Endothelial cell of umbilical vein (primary cell): ENCODE measurements around the gene EIF4E1B. TPM values are rescaled to one million over a fixed set of nuclear protein-coding genes. Genes with fewer than 3 reads are reported as not detected.

Experiments used
- BruUV-seq: library from RNA; stranded (reverse); fragments of 400-500 nt; replicated peaks from 2 replicates; lab custom pipeline; 2021; lab: Mats Ljungman, UMichigan
- CTCF ChIA-PET: fragments of 300-600, 350-600 bp; sonication (Branson Sonifier 250); formaldehyde crosslinking; loops from one replicate; lab custom pipeline; 2021; ENCODE audit warnings: antibody characterized with exemption, inconsistent platforms; lab: Charles Lee
- POLR2A ChIA-PET: fragments of 300-600, 350-600 bp; sonication (Branson Sonifier 250); formaldehyde crosslinking; loops from one replicate; lab custom pipeline; 2021; ENCODE audit warnings: antibody characterized with exemption, inconsistent platforms; lab: Charles Lee
- DNase-seq: peaks from one replicate; pipeline ENCODE4 v3.0.0-alpha.2; 2011; ENCODE audit warnings: low read depth, low spot score
- FAIRE-seq: peaks from 2 replicates; lab custom pipeline; 2011; peaks lifted over from hg19 to GRCh38; lab: Jason Lieb, UNC
- H2AFZ ChIP-seq: 2 replicates; pipeline ENCODE4 v1.6.0; 2012; ENCODE audit warnings: low read depth, low read length, control low read depth, inconsistent platforms
- H3K27ac ChIP-seq: 2 replicates; pipeline ENCODE4 v1.5.1; 2011; ENCODE audit warnings: low read depth, mild to moderate bottlenecking, control low read depth, low read length, moderate library complexity; ENCODE audit not compliant: insufficient read depth
- H3K27me3 ChIP-seq, 2 experiments: 2 replicates each; pipeline versions ENCODE4 v1.6.0 to v1.6.1; 2011; ENCODE audit warnings: low read length in 2 of 2, mixed read lengths in 1 of 2; ENCODE audit not compliant: control insufficient read depth in 2 of 2, insufficient read depth in 2 of 2
- H3K36me3 ChIP-seq, 2 experiments: 2 replicates in 1 of 2; 3 replicates in 1 of 2; pipeline ENCODE4 v1.5.1; 2011; ENCODE audit warnings: low read length in 2 of 2, mild to moderate bottlenecking in 1 of 2, moderate library complexity in 1 of 2; ENCODE audit not compliant: control insufficient read depth in 2 of 2, insufficient read depth in 2 of 2; ENCODE audit errors: extremely low read depth in 1 of 2
- H3K4me1 ChIP-seq: 3 replicates; pipeline ENCODE4 v1.5.1; 2011; ENCODE audit warnings: mild to moderate bottlenecking, low read length; ENCODE audit not compliant: control insufficient read depth, insufficient read depth; ENCODE audit errors: extremely low read depth
- H3K4me2 ChIP-seq: 2 replicates; pipeline ENCODE4 v1.6.1; 2011; ENCODE audit warnings: low read length, control low read depth, mixed read lengths; ENCODE audit not compliant: insufficient read depth
- H3K4me3 ChIP-seq, 3 experiments: fragments of 200-600 bp in 1 of 3; sonication (generic), shearing (Covaris generic) in 1 of 3; replicated peaks in 1 of 3; 2 replicates each; pipeline ENCODE4 v1.5.1; 2011 to 2016; ENCODE audit warnings: control low read depth in 3 of 3, low read length in 3 of 3, mild to moderate bottlenecking in 2 of 3, inconsistent platforms in 1 of 3, low read depth in 1 of 3, moderate library complexity in 1 of 3; ENCODE audit not compliant: insufficient read depth in 1 of 3
- H3K79me2 ChIP-seq: 2 replicates; pipeline ENCODE4 v1.6.0; 2012; ENCODE audit warnings: low read length, inconsistent platforms; ENCODE audit not compliant: control insufficient read depth, insufficient read depth
- H3K9ac ChIP-seq: replicated peaks from 2 replicates; pipeline ENCODE3; 2011; ENCODE audit warnings: low read length, control low read depth; ENCODE audit not compliant: insufficient read depth; ENCODE audit errors: extremely low read depth
- H3K9me1 ChIP-seq: replicated peaks from 3 replicates; pipeline ENCODE4 v1.6.0; 2011; ENCODE audit warnings: mild to moderate bottlenecking, low read length; ENCODE audit not compliant: control insufficient read depth, insufficient read depth; ENCODE audit errors: extremely low read depth
- H3K9me3 ChIP-seq: replicated peaks from 2 replicates; pipeline ENCODE4 v1.5.1; 2012; ENCODE audit warnings: low read length, inconsistent platforms; ENCODE audit not compliant: control insufficient read depth, insufficient read depth
- H4K20me1 ChIP-seq: replicated peaks from 2 replicates; pipeline ENCODE3; 2011; ENCODE audit warnings: mild to moderate bottlenecking, low read length; ENCODE audit not compliant: control insufficient read depth, insufficient read depth; ENCODE audit errors: extremely low read depth
- EZH2 ChIP-seq: IDR thresholded peaks from 2 replicates; pipeline ENCODE4 v1.6.1; 2012; ENCODE audit warnings: borderline replicate concordance, low read depth, mild to moderate bottlenecking, moderate library complexity, low read length, inconsistent platforms; ENCODE audit not compliant: severe bottlenecking
- FOS ChIP-seq: IDR thresholded peaks from 2 replicates; pipeline ENCODE4 v1.6.1; 2011; ENCODE audit warnings: mild to moderate bottlenecking, low read length, moderate library complexity, borderline replicate concordance; ENCODE audit not compliant: insufficient read depth
- GATA2 ChIP-seq: IDR thresholded peaks from 2 replicates; pipeline ENCODE4 v1.7.0; 2011; ENCODE audit warnings: low read depth, mild to moderate bottlenecking, moderate library complexity, mixed read lengths, low read length; ENCODE audit not compliant: insufficient read length, insufficient read depth
- JUN ChIP-seq: IDR thresholded peaks from 2 replicates; pipeline ENCODE4 v1.6.1; 2011; ENCODE audit warnings: borderline replicate concordance, low read depth; ENCODE audit not compliant: insufficient read length, insufficient read depth
- MYC ChIP-seq: IDR thresholded peaks from one replicate; pipeline ENCODE4 v1.6.1; 2011; ENCODE audit warnings: mild to moderate bottlenecking, low read depth, low read length
- POLR2A ChIP-seq: IDR thresholded peaks from 2 replicates; pipeline ENCODE4 v1.6.1; 2012; ENCODE audit warnings: low read depth, mild to moderate bottlenecking, control low read depth, low read length
- POLR2AphosphoS5 ChIP-seq: IDR thresholded peaks from 2 replicates; pipeline ENCODE4 v1.6.1; 2012; ENCODE audit warnings: low read depth, mild to moderate bottlenecking, control low read depth, low read length, moderate library complexity; ENCODE audit not compliant: insufficient read depth
- dilution Hi-C: fragments of 300-500 bp; cut with MboI; formaldehyde crosslinking; loops from one replicate; pipeline ENCODE4 v1.15.0; 2019; ENCODE audit warnings: low sequenced_read_pairs; ENCODE audit not compliant: extremely low pct_ligation_motif_present
- intact Hi-C: fragments of 100-400 bp; cut with micrococcal nuclease; formaldehyde crosslinking; loops from one replicate; pipeline ENCODE4 v1.10.0; 2022
- polyA plus RNA-seq, 4 experiments: library from polyadenylated mRNA; depleted of rRNA in 3 of 4; stranded (reverse) in 3 of 4; unstranded in 1 of 4; fragments of >200 nt; gene quantifications; 2 replicates each; pipeline versions ENCODE4 v1.2.1 to v1.2.3, GENCODE V29; 2011 to 2012; ENCODE audit warnings: missing spikeins in 1 of 4
- total RNA-seq: library from RNA; stranded (reverse); gene quantifications from 2 replicates; pipeline ENCODE4 v1.2.3, GENCODE V29; 2021
- TF ChIP-seq, protein P1 (sequence below): IDR thresholded peaks from 2 replicates; pipeline ENCODE4 v1.6.1; 2011; ENCODE audit not compliant: insufficient read depth, insufficient read length
- TF ChIP-seq, protein P2 (sequence below), 2 donors: IDR thresholded peaks; 1 replicate in 1 of 2; 2 replicates in 1 of 2; pipeline ENCODE4 v1.5.1; 2011; ENCODE audit warnings: low read length in 2 of 2, mild to moderate bottlenecking in 2 of 2, moderate library complexity in 2 of 2, control low read depth in 1 of 2, inconsistent platforms in 1 of 2, low read depth in 1 of 2; ENCODE audit not compliant: insufficient read depth in 1 of 2; ENCODE audit errors: extremely low read depth in 1 of 2

EIF4E1B gene
- total and polyA plus RNA-seq, 2 donors (not counting 3 experiments of a cell fraction or from before 2014, with no cell fraction given), result not detected

DNA sequence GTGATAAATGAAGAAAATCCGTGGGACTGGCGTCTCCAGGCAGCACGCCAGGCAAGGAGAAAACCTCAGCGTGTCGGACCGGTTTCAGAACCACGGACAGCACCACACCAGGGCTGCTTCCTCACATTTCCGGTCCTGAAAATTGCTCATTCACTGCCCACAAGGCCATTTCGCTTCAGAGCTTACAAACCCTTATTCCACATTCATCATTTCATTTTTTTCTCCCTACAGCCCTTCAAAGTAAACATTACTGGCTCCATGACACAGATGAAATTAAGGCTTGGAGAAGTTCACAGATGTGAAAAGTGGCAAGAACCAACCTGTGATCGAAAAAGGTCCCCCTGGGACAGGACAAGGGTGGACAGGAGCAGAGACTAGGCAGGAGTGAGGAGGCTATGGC, 19.0 kb upstream of the EIF4E1B start:
- Histone ChIP-seq H3K4me2 (no peak overlapping the region), H3K36me3 (no peaks in the 10 kb centered on the region), H3K4me1 (peaks cover 16% of the 10 kb centered on the region), H3K79me2 (no peaks in the 10 kb centered on the region), H3K4me3 (no peak overlapping the region), H3K9me3 (no peaks in the 10 kb centered on the region), H3K9ac (no peak overlapping the region), H3K9me1 (no peaks in the 10 kb centered on the region), H3K27me3 (no peaks in the 10 kb centered on the region), H4K20me1 (no peaks in the 10 kb centered on the region), H3K27ac (no peak overlapping the region), H2AFZ (no peak overlapping the region)
- FAIRE-seq (peak; percentile 96), DNase-seq (peak; percentile 79)
- TF ChIP-seq FOS (peak; percentile 13), GATA2 (no peak), MYC (no peak)
- ChIA-PET POLR2A (no interaction called here), CTCF (interaction anchor here (0.6 to 1.0 kb wide), 2 partner anchors 10 to 49 kb away, joined by 4 to 5 read pairs; no protein-coding TSS in a partner anchor)
- intact Hi-C loops, result loop anchor here (10.0 kb wide), 1 partner anchor 167 kb away; the partner anchor contains the start of gene FAF2
- dilution Hi-C loops, result no loop called here
- no TSS peak for BruUV-seq

DNA sequence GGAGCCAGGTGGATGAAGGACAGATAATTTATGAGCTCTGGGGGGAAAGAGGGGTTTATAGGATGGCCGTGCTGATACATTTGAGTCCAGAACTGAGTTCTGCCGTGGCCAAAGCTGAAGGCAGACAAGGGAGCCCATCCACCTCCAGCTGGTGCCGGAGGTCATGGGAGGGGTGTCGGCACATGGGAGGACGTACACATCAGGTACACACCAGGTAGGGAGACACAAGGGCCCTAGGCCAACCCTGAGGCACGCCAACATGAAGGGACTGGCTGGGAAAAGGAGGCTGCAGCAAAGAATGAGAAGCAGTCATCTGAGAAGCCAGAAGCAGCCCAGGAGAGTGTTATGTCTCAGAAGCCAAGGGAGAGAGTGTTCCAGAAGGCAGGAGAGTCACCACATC, 18.5 kb upstream of the EIF4E1B start:
- POLR2A ChIA-PET, result interaction anchor here (0.6 kb wide), 1 partner anchor 160 kb away, joined by 5 read pairs; no protein-coding TSS in a partner anchor
- intact Hi-C loops (loop anchor here (10.0 kb wide), 1 partner anchor 167 kb away; the partner anchor contains the start of gene FAF2), dilution Hi-C loops (no loop called here)
- peaks cover 16% of the 10 kb centered on the region for H3K4me1 ChIP-seq
- H3K4me3 ChIP-seq, result no peak overlapping the region
- TF ChIP-seq, protein P1, sequence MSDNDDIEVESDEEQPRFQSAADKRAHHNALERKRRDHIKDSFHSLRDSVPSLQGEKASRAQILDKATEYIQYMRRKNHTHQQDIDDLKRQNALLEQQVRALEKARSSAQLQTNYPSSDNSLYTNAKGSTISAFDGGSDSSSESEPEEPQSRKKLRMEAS, result no peak
- TF ChIP-seq FOS (no peak), MYC (no peak), POLR2AphosphoS5 (no peak), GATA2 (no peak), EZH2 (no peak), JUN (no peak), POLR2A (no peak)
- TF ChIP-seq, protein P2, sequence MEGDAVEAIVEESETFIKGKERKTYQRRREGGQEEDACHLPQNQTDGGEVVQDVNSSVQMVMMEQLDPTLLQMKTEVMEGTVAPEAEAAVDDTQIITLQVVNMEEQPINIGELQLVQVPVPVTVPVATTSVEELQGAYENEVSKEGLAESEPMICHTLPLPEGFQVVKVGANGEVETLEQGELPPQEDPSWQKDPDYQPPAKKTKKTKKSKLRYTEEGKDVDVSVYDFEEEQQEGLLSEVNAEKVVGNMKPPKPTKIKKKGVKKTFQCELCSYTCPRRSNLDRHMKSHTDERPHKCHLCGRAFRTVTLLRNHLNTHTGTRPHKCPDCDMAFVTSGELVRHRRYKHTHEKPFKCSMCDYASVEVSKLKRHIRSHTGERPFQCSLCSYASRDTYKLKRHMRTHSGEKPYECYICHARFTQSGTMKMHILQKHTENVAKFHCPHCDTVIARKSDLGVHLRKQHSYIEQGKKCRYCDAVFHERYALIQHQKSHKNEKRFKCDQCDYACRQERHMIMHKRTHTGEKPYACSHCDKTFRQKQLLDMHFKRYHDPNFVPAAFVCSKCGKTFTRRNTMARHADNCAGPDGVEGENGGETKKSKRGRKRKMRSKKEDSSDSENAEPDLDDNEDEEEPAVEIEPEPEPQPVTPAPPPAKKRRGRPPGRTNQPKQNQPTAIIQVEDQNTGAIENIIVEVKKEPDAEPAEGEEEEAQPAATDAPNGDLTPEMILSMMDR (IDR thresholded peaks at IDR 0.05; ENCODE audit: extremely low read depth in 1 of 2, insufficient read depth in 1 of 2, low read depth in 1 of 2, low read length in 2 of 2), result no peak
- no peak overlapping the region for H3K27ac ChIP-seq
- no peaks in the 10 kb centered on the region for H3K9me1 ChIP-seq
- no peaks in the 10 kb centered on the region for H4K20me1 ChIP-seq
- H3K27me3 ChIP-seq, result no peaks in the 10 kb centered on the region
- DNase-seq (no peak), FAIRE-seq (no peak)
- H3K79me2 ChIP-seq, result no peaks in the 10 kb centered on the region
- BruUV-seq, result no TSS peak
- H3K9me3 ChIP-seq, result no peaks in the 10 kb centered on the region
- no peaks in the 10 kb centered on the region for H3K36me3 ChIP-seq
- H3K9ac ChIP-seq, result no peak overlapping the region
- no peak overlapping the region for H3K4me2 ChIP-seq
- no peak overlapping the region for H2AFZ ChIP-seq
- CTCF ChIA-PET, result interaction anchor here (1.0 kb wide), 1 partner anchor 10 kb away, joined by 5 read pairs; no protein-coding TSS in a partner anchor
